HCT116 (cell line): Measurements from ENCODE around the gene DAND5. TPM values are rescaled to one million over a fixed set of nuclear protein-coding genes. Genes with fewer than 3 reads are reported as not detected.

Source experiments
- CBX3 ChIP-seq: IDR thresholded peaks from 2 replicates; pipeline ENCODE4 v1.6.1; 2012; ENCODE audit warnings: low read depth
- EGR1 ChIP-seq: IDR thresholded peaks from 2 replicates; pipeline ENCODE4 v1.6.1; 2012; ENCODE audit warnings: low read depth
- ELF1 ChIP-seq: IDR thresholded peaks from 2 replicates; pipeline ENCODE4 v1.6.1; 2012; ENCODE audit warnings: low read depth, borderline replicate concordance
- FOSL1 ChIP-seq: IDR thresholded peaks from 2 replicates; pipeline ENCODE4 v1.6.1; 2012; ENCODE audit warnings: low read depth
- JUND ChIP-seq: IDR thresholded peaks from 2 replicates; pipeline ENCODE4 v1.6.1; 2012
- POLR2A ChIP-seq: IDR thresholded peaks from 2 replicates; pipeline ENCODE4 v1.7.0; 2011; ENCODE audit warnings: borderline replicate concordance; ENCODE audit not compliant: insufficient read depth, insufficient read length; ENCODE audit errors: extremely low read depth
- POLR2AphosphoS5 ChIP-seq: IDR thresholded peaks from 2 replicates; pipeline ENCODE4 v1.6.1; 2011; ENCODE audit warnings: mild to moderate bottlenecking, low read depth, low read length, moderate library complexity
- SP1 ChIP-seq: IDR thresholded peaks from 2 replicates; pipeline ENCODE4 v1.6.1; 2012; ENCODE audit warnings: low read depth
- SRF ChIP-seq: IDR thresholded peaks from 2 replicates; pipeline ENCODE4 v1.6.1; 2012; ENCODE audit warnings: low read depth
- ZFX ChIP-seq: fragments of 450-650 bp; IDR thresholded peaks from 2 replicates; pipeline ENCODE4 v1.6.1; 2017
- total RNA-seq: library from RNA; stranded (reverse); gene quantifications from one replicate; pipeline ENCODE4 v1.2.1, GENCODE V29; 2021; ENCODE audit not compliant: unreplicated experiment
- TF ChIP-seq, protein P1 (sequence below): IDR thresholded peaks from 2 replicates; pipeline ENCODE4 v1.6.1; 2012; ENCODE audit warnings: low read depth
- TF ChIP-seq, protein P2 (sequence below): IDR thresholded peaks from 2 replicates; pipeline ENCODE4 v1.6.1; 2012
- TF ChIP-seq, protein P3 (sequence below): IDR thresholded peaks from 2 replicates; pipeline ENCODE4 v1.6.1; 2012

Gene DAND5
- total RNA-seq, 1 experiment from 2014 or later = 0.25 TPM

DNA sequence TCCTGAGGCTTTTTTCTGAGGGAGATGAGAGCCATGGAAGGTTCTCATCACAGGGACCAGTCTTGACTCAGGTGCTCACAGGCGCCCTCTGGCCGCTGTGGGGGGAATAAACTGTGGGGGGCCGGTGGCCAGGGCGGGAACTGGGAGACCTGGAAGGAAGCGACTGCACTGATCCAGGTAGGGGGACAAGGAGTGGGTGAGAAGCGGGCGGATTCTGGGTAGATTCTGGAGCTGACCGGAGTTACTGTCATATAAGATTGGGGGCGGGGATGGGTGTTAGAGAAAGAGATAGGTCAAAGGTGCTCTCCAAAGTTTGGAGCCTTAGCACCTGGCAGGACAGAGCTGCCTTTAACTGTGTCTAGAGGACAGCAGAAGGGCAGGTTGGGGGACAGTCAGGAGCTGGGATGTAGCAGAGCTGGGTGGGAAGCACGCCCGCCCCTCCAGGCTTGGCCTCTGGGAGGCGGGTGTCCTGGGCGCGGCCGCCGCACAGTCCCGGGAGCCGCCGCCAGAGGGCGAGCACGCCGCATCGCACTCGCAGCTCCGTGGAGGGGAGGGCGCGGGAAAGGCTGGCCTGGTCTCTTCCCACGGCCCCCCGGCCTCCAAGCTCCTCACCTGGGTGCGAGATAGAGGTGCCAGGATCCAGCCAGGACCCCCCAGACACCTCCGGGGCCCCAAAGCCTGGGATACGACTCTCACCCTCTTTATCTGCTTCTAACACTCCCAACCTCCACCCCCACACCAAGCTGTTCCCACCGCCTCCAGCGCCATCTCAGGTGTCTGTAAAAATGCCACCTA, 4.2 kb upstream of the DAND5 start (continued):
- TF ChIP-seq, protein P1, sequence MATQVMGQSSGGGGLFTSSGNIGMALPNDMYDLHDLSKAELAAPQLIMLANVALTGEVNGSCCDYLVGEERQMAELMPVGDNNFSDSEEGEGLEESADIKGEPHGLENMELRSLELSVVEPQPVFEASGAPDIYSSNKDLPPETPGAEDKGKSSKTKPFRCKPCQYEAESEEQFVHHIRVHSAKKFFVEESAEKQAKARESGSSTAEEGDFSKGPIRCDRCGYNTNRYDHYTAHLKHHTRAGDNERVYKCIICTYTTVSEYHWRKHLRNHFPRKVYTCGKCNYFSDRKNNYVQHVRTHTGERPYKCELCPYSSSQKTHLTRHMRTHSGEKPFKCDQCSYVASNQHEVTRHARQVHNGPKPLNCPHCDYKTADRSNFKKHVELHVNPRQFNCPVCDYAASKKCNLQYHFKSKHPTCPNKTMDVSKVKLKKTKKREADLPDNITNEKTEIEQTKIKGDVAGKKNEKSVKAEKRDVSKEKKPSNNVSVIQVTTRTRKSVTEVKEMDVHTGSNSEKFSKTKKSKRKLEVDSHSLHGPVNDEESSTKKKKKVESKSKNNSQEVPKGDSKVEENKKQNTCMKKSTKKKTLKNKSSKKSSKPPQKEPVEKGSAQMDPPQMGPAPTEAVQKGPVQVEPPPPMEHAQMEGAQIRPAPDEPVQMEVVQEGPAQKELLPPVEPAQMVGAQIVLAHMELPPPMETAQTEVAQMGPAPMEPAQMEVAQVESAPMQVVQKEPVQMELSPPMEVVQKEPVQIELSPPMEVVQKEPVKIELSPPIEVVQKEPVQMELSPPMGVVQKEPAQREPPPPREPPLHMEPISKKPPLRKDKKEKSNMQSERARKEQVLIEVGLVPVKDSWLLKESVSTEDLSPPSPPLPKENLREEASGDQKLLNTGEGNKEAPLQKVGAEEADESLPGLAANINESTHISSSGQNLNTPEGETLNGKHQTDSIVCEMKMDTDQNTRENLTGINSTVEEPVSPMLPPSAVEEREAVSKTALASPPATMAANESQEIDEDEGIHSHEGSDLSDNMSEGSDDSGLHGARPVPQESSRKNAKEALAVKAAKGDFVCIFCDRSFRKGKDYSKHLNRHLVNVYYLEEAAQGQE = no peak
- TF ChIP-seq FOSL1 (no peak), ZFX (no peak), POLR2AphosphoS5 (peak; percentile 48), SP1 (no peak), JUND (no peak), CBX3 (peak; percentile 50; the same call in 1 of the 2 replicates), SRF (0 out of 2 replicates have a peak, but pooled peaks have one; percentile 11), EGR1 (peak; percentile 76), ELF1 (no peak), POLR2A (peak; percentile 11)
- TF ChIP-seq, protein P2, sequence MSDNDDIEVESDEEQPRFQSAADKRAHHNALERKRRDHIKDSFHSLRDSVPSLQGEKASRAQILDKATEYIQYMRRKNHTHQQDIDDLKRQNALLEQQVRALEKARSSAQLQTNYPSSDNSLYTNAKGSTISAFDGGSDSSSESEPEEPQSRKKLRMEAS = peak; percentile 50
- TF ChIP-seq, protein P3, sequence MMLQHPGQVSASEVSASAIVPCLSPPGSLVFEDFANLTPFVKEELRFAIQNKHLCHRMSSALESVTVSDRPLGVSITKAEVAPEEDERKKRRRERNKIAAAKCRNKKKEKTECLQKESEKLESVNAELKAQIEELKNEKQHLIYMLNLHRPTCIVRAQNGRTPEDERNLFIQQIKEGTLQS = no peak
